Activated T-cell treated with anti-CD3 and anti-CD28 coated beads for 48 hours (primary cell): ENCODE results near the gene P2RY11.

Source experiments
- DNase-seq: peaks from one replicate; pipeline ENCODE4 v3.0.0-alpha.2; 2020; ENCODE audit warnings: low read depth

Gene P2RY11

GRCh38 chr19:10113964-10114650 lies 2.6 kb downstream of the P2RY11 start:
- no peak for DNase-seq

GRCh38 chr19:10114651-10115391 lies 3.3 kb downstream of the P2RY11 start:
- no peak for DNase-seq

GRCh38 chr19:10115392-10116084 lies 4.0 kb downstream of the P2RY11 start:
- DNase-seq: no peak

- DNase-seq: no peak
These were observed 4.8 kb downstream of the P2RY11 start for GRCh38 chr19:10116085-10116865.

- no peak for DNase-seq
These were observed 5.5 kb downstream of the P2RY11 start for GRCh38 chr19:10116866-10117616.

- no peak for DNase-seq
These were observed 7.5 kb downstream of the P2RY11 start for GRCh38 chr19:10118960-10119359.

GRCh38 chr19:10120538-10121189 lies 9.2 kb downstream of the P2RY11 start:
- DNase-seq: no peak

GRCh38 chr19:10122045-10122444 lies 10.6 kb downstream of the P2RY11 start:
- DNase-seq: no peak

- DNase-seq: no peak
These were observed 12.9 kb downstream of the P2RY11 start for GRCh38 chr19:10124429-10124828.

- DNase-seq: no peak
These were observed 14.7 kb downstream of the P2RY11 start for GRCh38 chr19:10126213-10126639.

GRCh38 chr19:10132905-10133304 lies 21.4 kb downstream of the P2RY11 start:
- no peak for DNase-seq

GRCh38 chr19:10133596-10133995 lies 22.1 kb downstream of the P2RY11 start:
- DNase-seq: no peak

- DNase-seq: no peak
These were observed 22.5 kb downstream of the P2RY11 start for GRCh38 chr19:10134040-10134439.

GRCh38 chr19:10135551-10136334 lies 24.2 kb downstream of the P2RY11 start:
- no peak for DNase-seq

- DNase-seq: no peak
These were observed 25.4 kb downstream of the P2RY11 start for GRCh38 chr19:10136936-10137335.

- DNase-seq: no peak
These were observed 26.5 kb downstream of the P2RY11 start for GRCh38 chr19:10137751-10138682.

GRCh38 chr19:10138879-10139795 lies 27.6 kb downstream of the P2RY11 start:
- DNase-seq: no peak

GRCh38 chr19:10139952-10140351 lies 28.5 kb downstream of the P2RY11 start:
- no peak for DNase-seq
